HK-2 (cell line): ENCODE measurements around the gene CUX1.
A peak's percentile ranks its signal among the peaks of the same experiment; 100 is the strongest.
"Not testable (repeated sequence)": the region's sequence is repeated elsewhere in the genome, so short reads cannot be mapped to it uniquely, and the experiment has no call there.

Experiments
- DNase-seq: peaks from one replicate; pipeline ENCODE4 v3.0.0-alpha.2; 2018; ENCODE audit not compliant: unreplicated experiment

Gene CUX1

DNA sequence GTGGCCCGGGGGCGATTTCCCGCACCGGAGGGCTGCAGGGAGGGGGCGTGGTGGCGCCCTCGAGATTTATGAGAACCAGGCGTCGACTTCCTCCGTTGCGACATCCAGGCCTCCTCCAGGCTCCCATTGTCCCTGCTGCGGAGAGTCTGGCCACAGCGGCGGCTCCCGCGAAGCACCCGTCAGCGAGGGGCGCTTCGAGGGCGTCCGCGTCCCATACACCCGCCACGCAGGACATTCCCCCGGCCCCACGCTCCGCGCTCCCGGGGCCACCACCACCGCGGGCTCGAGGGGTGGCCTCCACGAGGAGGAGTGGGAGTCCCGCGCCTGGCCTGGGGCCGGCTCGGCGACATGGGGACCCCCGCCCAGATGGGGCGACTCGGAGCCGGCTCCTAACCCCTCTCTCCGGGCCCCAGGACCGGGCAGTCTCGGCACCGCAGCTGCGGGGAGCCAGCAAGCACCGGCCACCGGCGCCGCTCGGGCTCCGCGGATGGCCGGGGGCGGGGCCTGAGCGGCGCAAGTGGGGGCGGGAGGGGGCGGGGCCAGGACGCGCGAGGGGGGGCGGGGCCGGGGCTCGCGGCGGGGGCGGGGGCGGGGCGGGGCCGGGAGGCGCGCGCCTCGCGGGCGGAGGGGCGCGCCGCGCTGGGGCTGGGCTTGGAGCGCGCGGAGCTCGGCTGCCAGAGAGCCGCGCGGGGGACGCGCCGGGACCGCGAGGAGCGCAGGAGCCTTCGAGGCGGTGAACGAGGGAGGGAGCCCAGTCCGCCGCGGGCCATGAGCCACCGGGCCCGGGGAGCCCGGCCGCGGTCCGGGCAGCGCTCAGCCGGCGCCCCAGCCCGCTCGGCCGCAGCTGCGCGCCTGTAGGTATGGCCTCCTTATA lies 469.0 kb downstream of the CUX1 start, which contains the start of gene SH2B2:
TSS of gene SH2B2 (plus strand) at position 632 of the 874 bp plus-strand sequence. CDS start 13,683 bp downstream, outside the sequence.
- peak; percentile 64 for DNase-seq

DNA sequence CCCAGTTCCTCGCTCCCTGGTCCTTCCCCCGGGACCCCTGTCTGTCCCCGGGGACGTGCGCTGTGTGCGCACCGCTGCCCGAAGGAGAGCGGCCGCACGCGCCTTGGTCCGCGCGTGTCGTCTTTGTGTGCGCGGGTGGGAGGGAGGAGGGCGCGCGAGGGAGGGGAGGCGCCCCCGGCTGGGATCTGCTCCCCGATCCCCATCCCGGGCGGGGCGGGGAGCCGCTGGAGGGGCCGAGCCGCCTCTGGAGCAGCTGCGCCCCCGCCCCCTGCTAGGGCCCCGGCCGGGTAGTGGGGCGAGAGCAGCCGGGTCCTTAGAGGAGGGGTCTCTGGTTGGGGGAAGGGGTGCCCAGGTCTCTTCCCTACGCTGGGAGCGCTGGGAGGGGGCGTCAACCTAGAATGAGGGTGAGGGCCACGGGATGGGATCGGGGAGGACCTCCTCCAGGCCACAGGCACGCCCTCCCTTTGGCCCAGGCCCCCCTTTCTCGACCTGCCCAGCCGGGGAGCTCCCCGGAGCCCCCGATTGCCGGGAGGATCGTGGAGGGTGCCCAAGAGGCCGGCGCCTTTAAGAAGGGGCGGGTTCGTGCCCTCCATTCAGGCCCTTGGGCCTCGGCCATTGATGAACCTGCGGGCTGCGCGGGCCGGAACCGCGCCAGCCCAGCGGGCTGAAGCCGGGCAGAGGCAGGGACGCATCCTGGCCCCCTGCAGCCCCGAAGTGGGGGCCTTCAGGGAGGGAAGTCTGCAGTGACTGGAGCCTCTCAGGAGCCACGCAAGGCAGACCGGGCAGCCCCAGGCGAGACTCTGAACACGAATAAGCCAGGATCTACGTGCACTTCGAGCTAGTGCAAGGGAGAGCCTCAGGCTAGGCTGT lies 469.9 kb downstream of the CUX1 start:
- peak; percentile 49 for DNase-seq

DNA sequence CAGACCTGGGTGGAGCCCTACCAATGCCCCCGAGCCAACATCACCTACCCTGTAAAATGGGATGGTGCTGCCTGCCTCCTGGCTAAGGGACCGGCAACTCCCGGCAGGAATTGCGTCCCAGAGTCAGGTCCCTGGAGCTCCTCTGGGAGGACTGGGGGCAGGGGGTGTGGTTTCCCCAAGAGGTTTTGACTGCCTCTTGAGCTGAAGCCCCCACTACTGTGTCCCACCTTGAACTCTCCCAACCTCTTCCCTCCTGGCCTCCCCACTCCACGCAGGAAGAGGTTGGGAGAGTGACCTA lies 470.5 kb downstream of the CUX1 start:
- DNase-seq = no peak

DNA sequence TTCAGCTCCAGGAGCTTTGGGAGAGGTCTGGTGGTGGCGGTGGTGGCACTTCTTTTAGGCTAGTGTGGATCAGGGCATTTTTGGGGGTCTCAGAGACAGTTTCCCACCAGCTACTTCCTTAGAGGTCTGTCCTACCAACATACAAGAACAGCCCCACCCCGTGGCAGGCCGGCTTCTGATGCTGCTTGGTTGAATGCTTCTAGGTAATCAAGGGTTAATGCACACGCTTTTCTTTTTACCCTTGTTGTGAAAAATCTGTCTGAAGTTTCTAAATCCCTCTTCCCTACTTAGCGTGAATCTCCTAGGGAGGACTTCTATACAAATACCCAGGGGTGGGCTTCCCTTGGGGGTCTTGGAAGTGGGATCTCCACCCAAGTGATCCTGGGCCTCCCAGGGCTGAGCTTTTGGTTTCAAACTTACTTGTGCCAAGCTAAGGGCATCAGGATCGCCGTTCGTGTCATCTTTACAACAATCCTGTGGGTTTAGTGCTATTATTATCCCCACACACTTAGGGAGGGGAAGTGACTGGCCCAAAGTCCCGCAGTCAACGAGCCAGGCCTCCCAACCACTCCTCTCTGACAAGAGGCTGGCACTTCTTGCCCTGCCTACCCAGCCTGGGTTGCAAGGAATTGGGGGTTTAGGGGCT lies 471.0 kb downstream of the CUX1 start:
- no peak for DNase-seq

DNA sequence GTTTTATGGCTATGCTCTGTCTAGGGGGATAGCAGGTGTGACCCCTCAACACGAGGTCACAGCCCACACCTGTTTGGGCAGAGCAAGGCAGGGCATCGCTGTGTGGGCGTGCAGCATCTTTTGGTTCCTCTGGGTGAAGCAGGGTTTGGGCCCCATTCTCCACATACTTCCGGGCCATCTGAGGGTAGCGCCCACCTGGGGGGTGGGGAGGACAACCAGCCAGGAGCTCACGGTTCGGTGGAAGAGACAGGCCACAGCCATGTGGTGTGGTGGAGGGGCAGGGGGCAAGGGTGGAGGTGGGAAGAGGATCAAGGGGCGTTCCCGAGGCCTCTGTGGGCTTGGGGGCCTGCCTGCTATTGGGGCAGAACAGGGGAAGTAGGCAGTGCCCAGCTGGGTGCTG lies 471.6 kb downstream of the CUX1 start:
- DNase-seq = no peak

DNA sequence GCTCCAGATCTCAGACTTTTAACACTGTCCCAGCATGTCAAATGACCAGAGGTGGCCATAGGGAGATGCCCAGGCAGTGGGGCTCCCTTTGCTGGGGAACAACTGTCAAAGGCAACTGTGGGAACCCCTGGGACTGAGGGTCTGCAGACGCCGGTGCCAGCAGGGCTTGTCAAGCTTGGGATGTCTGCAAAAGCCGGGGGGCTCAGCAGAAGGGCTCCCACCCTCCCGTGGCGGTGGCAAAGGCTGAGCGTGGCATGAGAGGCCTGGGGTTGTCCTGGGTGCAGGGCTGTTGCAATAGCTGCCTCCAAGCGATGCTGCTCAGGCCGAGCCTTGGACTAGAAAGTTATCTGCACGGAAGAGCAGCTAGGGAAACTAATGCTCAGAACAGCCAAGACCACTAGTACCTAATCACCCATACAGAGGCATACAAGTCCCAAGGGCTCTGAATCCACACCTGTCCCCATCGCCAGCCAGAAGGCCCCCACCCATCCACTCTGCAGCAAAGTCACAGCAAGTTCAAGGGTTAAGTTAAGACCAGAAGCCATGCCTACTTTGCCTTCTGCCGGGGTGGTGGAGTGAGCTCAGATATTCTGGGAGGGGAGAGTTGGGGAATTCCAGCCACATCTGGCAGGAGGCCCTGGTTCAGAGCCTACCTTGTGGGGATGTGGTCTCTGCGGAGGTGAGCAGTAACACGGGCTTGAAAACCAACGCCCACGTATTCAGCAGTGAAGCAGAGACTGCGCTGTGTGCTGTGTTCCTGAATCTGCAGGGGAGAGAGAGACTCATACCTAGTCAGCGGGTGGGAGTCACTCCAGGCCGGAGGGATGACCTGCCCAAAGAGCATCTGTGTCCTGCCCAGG lies 473.9 kb downstream of the CUX1 start:
- DNase-seq = no peak

DNA sequence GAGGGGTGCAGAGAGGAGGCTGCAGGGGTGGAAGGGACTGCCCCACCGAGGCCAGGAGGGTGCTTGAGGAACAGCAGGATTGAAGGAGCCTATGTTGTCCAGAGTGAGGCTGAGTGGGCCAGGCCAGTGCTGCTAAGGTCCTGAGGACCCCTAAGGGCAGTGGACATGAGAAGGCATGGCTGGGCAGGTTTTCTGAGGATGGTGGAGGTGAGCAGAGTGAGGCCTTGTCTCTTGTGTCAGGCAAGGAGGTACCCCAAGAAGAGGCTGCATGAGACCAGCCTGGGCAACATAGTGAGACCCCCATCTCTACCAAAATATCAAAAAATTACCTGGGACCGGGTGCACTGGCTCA lies 474.5 kb downstream of the CUX1 start:
- DNase-seq = no peak

DNA sequence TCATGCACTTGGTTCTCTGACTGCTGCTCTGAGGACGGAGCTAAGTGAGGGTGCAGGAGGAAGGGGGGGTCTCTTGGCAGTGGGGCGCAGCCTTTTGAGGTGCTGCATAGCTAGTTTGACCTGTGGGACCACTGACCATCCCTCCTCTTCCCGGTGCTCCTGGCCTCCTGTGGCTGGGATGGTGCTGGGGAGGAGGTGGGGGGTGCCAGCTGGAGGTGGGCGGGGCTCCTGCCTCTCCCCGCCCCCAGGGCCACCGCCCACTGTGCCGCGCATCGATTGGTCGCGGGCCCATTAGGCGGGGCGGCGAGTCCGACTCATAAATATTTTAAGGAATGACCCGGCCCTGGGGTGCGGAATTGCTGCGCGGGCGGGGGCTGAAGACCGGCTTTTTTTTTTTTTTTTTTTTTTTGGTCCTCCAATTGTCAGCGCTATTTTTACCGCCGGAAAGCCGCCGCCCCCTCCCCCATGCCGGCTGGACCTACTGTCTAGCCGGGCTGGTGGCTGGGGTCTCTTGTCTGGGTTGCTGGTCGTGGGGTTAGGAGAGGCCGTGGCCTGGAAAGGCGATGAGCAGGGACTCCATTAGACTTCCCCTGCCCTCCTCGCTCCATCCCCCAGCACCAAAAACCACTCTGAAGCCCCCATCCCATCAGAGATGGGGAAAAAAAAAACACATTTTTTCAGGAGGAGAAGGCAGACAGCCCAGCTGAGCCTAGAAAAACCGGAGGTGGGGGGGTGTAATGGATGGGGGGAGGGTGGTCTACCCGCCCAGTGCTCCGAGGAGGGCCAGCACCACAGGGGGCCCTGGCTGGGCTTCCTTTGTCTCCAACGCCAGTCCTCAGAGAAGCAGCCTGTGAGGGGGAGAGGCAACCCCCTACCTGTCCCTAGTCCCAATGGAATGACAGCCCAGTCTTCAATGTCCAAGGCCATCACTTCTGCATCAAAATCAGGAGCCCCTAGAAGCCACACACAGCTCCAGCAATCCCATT lies 475.7 kb downstream of the CUX1 start:
- no peak for DNase-seq

DNA sequence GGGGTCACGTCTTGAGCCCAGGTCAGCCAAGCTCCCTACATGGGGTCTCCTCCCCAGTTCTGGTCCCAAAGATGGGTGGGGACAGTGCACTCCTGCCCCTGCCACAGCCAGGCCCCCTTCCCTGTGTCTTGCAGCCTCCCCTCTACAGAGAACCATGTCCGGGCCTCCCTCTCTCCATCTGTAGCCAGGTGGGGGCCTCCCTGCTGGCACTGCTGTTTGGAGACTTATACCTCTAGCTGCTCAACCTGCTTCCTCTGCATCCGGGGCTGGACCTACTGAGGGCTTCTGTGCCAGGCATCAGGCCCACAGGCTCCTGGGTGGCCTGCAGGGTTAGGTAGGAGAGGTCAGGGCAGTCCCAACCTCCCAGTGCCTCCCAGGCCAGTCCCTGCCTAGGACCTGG lies 477.2 kb downstream of the CUX1 start:
- no peak for DNase-seq

DNA sequence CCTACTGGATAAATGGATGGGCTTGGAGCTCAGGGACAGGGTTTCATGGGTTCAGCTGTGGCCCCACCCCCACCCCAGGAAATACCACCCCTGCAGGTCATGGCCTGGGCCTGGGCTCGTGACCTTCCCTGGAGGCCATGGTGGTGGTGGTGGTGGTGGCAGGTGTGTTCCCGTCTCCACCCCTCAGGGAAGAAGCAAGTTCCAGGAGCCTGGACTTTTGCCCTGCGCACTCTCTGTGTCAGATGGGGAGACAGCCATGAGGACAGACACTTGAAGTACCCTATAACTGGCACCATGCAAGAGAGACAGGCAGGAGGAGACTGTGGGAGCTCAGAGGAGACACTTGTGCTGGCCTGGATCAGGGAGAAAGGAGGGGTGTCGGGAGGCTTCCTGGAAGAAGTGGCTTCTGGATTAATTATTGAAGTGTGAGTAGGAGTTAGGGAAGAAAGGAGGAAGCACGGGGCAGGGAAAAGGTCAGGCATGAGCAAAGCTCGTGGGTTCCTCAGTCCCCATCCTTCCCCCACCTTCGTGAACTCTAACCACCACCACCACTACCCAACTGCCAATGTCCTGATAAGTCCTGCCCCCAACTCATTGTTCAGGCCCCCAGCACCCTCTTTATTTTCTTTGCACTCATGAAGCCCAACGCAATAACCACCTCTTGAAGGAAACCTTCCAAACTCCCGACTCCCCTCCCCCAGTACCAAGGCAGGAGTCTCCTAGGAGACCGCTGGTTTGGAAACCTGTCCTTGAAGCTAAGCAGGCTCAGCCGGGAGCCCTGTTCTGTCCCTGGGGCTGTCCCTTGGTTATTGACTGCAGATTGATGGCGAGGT lies 478.1 kb downstream of the CUX1 start:
- DNase-seq = no peak

DNA sequence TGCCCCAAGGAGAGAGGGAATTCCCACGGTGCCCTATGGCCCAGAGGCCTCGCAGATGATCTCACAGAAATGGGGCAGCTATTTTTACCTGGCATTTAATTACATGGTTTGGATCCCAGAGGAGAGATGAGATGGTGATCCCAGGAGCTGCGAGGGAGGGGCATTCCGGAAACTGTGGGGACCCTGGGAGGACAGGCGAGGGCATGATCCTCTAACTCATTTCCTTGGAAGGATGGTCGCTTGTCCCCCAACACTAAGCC lies 478.7 kb downstream of the CUX1 start:
- DNase-seq = no peak

DNA sequence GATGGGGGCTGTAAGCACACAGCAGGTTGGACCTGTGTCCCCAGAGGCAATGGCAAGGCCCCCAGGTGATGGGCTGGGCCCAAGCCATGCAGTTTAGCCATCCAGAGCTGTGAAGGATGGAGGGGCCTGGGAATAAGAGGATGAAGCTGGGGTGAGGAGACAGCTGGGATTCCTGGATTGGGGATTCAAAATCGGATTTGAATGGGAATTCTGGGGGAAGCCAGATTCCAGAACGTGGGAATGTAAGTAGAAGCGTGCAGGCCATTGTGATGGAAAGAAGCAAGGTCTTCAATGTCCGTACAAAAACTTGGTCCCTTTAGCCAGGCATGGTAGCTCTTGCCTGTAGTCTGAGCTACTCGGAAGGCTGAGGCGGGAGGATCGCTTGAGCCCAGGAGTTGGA lies 479.1 kb downstream of the CUX1 start:
- DNase-seq = no peak

DNA sequence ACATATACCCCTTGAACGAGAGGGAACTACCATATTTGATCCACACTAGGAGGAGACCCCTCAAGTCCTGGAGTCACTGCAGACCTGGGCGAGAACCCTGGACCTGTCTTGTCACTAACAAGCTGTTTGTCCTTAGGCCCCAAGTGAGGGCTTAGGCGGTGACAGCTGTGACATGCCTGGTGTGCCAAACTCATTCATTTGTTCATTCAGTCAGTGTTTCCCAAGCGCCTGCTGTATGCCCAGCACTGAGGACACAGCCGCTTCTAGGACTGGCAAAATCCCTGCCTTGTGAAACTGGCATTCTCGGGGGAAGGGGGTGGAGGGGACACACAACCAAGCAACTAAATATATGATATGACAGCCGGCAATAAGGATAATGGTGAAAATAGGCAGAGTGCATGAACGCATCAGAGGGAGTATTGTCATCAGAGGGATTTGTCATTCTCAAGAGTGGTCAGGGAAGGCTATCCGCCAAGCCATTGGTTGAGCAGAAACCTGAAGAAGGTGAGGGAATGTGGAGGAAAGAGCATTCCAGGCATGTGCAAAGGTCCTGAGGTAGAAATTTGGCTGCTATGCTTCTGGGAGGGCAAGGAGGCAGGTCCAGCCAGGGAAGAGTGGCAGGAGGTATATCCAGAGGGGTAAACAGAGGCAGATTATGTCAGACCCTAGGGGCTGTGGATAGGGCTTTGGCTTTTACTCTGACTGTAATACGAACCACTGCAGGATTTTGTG lies 480.2 kb downstream of the CUX1 start:
- DNase-seq = no peak

DNA sequence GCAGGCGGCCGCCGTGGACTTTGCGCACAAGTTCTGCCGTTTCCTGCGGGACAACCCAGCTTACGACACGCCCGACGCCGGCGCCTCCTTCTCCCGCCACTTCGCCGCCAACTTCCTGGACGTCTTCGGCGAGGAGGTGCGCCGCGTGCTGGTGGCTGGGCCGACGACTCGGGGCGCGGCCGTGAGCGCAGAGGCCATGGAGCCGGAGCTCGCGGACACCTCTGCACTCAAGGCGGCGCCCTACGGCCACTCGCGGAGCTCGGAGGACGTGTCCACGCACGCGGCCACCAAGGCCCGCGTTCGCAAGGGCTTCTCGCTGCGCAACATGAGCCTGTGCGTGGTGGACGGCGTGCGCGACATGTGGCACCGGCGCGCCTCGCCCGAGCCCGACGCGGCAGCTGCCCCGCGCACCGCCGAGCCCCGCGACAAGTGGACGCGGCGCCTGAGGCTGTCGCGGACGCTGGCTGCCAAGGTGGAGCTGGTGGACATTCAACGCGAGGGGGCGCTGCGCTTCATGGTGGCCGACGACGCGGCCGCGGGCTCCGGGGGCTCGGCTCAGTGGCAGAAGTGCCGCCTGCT lies 483.3 kb downstream of the CUX1 start:
- no peak for DNase-seq

DNA sequence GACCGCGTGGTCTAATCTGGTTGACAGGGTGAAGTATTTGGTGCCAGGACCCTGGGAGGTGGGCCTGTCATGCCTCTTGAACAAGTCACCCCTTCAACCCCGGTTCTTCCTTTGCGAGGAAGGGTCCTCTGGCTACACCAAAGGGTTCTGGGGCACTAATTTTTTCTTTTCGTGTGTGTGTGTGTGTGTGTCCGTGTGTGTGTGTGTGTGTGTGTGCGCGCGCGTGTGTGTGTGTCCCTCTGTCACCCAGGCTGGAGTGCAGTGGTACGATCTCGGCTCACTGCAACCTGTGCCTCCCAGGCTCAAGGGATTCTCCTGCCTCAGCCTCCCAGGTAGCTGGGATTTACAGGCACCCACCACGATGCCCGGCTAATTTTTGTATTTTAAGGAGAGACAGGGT lies 483.9 kb downstream of the CUX1 start:
- not testable (repeated sequence) for DNase-seq

DNA sequence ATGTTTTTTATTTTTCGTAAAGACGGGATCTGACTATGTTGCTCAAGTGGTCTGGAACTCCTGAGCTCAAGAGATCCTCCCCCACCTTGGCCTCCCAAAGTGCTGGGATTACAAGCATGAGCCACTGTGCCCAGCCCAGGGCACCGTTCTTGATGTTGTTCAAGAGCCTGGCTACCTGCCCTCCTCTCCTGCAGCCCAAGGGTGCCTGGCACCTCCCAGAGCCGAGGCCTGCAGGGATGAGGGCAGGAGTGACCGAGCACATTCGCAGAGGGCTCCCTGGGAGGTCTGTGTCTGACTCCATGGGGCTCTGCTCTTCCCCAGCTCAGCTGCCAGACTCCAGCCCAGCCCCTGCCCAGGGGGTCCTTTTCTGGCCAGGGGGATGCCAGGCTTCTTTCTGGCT lies 484.6 kb downstream of the CUX1 start:
- DNase-seq = no peak

DNA sequence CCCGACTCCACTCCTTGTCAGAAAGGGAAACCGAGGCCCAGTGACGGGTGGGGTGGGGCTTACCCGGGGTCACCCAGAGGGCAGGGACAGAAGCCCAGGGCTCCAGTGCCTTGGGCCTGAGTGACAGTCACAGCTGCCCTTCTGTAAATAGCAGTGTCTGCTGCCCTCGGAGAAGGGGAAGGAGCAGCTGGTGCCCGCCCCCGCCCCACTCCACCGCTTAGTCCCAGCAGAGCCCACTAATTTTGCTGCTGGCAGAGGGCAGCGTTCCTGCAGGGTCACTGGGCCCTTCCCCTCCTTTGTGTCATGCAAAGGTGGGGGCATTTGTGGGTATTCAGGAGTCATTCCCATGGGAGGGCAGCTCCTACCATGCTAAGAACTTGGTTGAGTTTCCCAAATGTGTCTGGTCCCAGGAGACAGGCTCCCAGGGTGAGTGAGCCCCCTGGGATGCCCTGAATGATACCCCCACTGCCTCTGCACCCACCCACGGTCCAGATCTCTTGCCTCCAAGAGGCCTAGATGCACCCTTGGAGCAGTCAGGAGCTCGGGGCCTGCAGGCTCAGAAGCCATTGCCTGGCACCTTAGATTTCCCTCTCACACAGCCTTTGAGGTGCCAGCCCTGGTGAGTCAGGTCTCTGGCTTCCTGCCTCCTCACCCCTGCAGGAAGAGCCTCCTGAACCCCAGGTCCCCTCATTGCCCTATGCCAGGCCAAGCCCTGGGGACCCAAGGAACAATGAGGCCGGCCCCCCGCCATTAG lies 486.4 kb downstream of the CUX1 start:
- DNase-seq = no peak

DNA sequence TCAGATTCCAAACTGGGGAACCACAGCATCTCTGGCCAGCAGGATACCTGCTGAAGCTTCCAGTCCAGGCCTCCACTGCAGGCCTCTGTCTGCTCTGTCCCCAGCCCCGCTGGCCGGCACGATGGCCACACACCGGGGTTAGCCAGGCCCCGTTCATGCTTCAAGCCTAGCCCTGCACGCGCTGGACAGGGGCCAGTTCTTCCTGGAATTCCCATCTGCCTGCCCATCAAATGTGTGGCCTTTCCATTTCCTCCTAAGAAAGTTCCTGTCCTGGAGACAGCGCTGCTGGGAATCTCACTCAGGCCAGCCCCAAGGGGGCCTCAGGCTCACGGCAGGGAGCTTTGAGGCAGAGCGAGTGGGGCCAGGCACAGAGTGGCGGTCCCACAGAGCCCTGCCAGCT lies 487.2 kb downstream of the CUX1 start:
- no peak for DNase-seq
